Jurkat, Clone E6-1 (cell line): ENCODE measurements around the gene WDR11. TPM values are rescaled to one million over a fixed set of nuclear protein-coding genes. Genes with fewer than 3 reads are reported as not detected.

Source experiments
- DNase-seq: peaks from one replicate; pipeline ENCODE4 v3.0.0-alpha.2; 2011; ENCODE audit warnings: low read depth, low spot score
- H3K4me3 ChIP-seq: 2 replicates; pipeline ENCODE4 v1.5.1; 2011; ENCODE audit warnings: mild to moderate bottlenecking, low read length, control low read depth, moderate library complexity
- polyA plus RNA-seq: library from polyadenylated mRNA; unstranded; fragments of >200 nt; gene quantifications from one replicate; pipeline ENCODE4 v1.2.1, GENCODE V29; 2012; ENCODE audit warnings: missing spikeins; ENCODE audit not compliant: insufficient read length, insufficient read depth

Gene WDR11, protein sequence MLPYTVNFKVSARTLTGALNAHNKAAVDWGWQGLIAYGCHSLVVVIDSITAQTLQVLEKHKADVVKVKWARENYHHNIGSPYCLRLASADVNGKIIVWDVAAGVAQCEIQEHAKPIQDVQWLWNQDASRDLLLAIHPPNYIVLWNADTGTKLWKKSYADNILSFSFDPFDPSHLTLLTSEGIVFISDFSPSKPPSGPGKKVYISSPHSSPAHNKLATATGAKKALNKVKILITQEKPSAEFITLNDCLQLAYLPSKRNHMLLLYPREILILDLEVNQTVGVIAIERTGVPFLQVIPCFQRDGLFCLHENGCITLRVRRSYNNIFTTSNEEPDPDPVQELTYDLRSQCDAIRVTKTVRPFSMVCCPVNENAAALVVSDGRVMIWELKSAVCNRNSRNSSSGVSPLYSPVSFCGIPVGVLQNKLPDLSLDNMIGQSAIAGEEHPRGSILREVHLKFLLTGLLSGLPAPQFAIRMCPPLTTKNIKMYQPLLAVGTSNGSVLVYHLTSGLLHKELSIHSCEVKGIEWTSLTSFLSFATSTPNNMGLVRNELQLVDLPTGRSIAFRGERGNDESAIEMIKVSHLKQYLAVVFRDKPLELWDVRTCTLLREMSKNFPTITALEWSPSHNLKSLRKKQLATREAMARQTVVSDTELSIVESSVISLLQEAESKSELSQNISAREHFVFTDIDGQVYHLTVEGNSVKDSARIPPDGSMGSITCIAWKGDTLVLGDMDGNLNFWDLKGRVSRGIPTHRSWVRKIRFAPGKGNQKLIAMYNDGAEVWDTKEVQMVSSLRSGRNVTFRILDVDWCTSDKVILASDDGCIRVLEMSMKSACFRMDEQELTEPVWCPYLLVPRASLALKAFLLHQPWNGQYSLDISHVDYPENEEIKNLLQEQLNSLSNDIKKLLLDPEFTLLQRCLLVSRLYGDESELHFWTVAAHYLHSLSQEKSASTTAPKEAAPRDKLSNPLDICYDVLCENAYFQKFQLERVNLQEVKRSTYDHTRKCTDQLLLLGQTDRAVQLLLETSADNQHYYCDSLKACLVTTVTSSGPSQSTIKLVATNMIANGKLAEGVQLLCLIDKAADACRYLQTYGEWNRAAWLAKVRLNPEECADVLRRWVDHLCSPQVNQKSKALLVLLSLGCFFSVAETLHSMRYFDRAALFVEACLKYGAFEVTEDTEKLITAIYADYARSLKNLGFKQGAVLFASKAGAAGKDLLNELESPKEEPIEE
- 20.2 TPM for polyA plus RNA-seq

DNA sequence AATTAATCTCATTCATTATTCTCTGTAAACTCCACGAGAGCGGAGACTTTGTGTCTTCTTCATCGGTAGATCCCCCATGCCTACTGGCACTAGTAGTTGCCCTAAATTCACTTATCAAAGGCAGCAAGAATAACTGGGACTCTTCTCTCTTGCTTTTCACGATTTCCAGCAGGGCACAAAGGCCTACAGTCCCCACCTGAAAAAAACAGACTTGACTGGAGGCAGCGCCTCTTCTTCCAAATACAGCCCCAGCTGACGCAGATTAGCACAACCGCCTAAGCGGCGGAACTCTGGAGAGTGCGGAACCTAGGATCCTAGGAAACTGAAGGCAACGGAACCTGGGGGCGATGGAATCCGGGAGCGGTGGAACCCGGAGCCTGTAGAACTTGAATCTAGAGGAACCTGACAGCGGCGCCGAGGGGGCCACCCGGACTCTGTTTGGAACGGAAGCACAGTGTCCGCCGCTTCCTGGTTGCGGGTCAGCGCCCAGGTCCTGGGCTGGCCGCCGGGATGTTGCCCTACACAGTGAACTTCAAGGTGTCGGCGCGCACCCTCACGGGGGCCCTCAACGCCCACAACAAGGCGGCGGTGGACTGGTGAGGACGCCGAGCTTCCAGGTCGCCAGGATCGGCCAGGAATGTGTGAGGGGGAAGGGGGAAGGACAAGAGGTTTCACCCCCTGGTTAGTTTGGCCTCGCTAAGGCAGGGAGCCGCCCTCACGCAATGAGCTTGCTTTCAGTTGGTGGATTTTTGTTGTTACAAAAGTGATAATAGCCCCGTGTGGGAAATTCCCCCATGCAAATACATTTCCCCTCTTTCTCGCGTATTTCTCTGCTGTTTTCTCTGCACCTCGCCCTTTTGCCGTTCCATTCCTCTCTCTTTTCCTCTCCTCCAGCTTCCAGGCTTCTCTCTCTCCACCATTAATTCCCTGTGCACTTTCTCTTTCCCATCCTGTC is at the start of gene WDR11:
Gene WDR11 (plus strand): TSS at position 452 of the 955 bp plus-strand sequence. CDS start 59 bp downstream, at position 511.
- peak; percentile 60 for DNase-seq
- peak within 1 kb of the TSS; percentile 84 for H3K4me3 ChIP-seq

DNA sequence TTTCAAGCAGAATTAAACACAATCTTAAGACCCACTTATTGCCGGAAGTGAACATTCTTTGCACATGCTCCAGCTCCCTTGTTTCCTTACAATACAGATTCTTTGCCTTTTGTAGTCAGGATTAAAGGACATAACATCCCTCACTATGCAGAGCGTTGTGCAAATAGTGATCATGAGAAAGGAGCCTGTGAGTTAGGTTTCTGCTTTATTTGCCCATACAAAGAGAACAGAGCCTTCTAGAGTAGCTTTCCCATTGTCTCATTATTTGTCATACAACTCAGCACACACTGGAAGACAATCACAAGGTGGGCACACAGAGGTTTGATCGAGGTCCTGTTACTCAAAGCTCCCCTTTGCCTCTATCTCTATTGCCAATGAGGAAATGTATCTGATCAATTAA is 48.2 kb upstream of the WDR11 start:
- no peak for DNase-seq
- H3K4me3 ChIP-seq = no peak overlapping the region

DNA sequence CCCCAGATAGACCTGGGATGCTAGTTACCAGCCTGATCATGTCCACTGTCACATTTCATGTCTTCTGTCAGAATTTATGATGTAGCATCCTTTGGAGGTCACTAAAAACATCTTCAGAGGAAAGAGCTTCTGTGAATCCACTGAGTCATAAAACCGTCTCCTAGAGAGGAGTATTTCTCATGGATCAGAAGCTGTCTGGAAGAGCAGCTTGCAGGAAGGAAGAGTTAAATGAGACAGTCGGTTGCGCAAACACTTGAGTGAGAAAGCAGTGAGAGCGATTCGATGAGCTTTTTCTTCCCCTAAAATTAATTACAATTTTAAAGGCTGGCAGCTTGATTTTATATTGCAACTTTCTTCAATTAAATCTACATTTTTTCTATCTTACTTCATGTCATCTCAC is 47.2 kb upstream of the WDR11 start:
- DNase-seq = no peak
- no peak overlapping the region for H3K4me3 ChIP-seq

DNA sequence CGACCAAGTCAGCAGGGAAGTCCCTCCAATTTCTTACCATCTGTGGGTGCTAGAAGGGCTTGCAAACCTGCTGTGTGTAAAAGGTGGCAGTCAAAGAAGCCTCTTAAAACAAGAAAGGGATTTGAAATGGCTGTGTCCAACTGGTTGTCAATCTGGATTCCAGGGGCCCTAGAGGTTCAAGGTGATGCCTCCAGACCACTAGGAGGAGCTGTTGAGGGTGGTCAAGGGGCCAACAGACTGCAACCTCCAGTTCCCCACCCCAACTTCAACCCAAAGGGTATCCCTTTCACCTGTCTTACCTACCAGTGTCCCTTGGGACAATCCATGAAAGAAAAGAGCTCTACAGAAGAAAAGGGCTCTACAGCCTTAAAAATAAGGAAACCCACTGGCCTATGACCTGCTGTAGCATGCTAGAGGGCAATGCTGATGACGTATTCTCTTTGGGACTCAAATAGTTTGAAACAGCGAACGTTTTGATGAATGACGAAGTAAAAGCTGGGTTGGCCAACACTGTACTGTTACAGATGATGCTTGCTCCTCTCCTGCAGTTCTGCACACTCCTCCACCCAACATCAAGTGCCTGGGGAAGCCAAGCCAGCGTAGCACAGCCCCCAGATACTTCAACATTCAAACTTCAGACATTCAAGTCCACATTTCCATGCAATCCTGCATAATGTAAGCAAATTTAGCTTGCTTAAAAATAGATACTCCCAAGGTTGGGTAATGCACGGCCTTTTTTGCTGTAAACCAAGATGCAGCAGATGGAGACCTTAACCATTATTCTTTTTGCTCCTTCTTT is 45.9 kb upstream of the WDR11 start:
- H3K4me3 ChIP-seq = no peak overlapping the region
- DNase-seq = no peak

DNA sequence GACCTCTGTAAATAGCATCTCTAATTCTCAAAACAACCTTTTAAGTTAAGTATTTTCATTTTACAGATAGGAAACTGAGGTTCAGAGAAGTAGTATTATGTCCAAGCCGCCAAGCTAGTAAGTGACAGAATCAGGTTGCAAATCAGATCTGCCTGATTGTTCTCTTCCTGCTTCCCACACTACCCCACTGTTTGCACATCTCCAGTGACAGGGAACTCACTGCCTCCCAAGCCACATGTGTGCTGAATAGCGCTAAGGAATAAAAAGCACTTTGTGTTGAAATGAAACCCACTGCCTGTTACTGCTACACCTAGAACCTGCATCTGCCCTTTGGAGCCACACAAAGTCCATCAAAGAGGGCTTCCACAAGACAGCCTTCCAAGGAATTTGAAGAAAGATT is 45.1 kb upstream of the WDR11 start:
- DNase-seq = no peak
- H3K4me3 ChIP-seq = no peak overlapping the region

DNA sequence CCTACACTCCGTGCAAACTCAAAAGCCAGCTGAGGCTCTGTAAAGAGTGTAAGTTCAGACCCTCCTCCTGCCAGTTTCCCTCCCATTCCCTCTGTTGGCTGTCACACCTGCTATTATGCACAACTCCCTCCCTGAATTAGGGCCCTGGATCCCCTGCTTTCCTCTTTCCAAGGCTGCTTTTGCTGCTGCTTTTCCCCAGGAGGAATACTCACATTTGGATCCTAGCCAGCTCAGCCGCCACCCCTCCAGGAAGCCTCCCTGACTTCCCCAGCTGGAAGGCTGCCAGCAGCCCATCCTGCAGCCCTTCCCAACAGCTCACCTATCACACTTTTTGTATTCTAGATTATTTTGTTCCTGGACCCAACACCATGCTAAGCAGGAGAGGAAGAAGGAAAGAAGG is 40.9 kb upstream of the WDR11 start:
- no peak for DNase-seq

DNA sequence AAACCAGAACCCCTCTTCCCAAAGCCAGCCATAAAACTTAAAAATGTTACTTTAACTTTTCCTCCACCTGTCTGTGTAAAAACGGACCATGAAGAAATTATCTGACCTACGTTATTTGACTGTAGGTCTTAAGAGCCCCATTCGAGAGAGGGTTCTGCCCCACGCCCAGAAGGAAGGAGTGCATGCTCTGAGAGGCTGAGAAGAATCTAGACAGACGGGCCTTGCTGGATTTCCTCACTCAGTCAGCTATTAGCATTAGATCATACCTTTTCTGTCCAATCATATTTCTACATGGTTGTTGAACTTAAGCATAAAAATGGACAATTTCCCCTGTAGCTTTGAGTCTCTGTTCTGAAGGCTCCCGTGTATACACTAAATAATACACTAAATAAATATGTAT is 38.1 kb upstream of the WDR11 start:
- DNase-seq = no peak
- H3K4me3 ChIP-seq = no peak overlapping the region

More for the DNA sequence above, 40.9 kb upstream of the WDR11 start:
- H3K4me3 ChIP-seq = no peak overlapping the region

DNA sequence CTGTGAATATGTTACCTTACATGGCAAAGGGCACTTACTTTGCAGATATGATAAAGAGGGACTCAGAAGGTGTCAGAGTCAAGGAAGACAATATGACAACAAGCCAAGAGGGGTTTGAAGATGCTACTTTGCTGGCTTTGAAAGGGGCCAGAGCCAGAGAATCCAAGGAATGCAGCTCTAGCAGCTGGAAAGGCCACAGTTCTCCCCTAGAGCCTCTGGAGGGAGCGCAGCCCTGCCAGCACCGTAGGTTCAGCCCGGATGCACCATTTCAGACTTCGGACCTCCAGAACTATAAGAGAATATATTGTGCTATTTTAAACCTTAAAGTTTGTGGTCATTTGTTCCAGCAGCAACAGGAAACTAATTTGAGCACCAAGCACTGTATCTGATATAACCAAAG is 32.9 kb upstream of the WDR11 start:
- DNase-seq = no peak
- no peak overlapping the region for H3K4me3 ChIP-seq

DNA sequence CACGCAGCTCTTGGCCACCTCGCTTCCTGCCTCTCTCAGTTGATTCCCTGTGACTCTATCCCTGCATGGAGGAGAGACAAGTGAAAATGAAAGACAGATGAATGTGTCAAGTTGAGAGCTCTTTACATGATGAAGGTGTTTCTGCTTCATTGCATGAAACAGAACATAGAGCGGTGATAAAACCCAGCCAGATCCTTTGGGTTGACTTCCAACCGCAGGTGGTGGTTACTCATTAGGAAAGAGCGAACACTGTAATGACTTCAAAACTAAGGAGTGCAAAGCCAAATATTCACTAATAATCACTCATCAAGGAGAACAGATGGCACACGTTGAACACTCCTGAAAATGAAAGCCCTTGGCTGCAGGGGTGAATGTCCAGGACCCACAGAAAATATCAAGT is 31.8 kb upstream of the WDR11 start:
- DNase-seq = no peak
- H3K4me3 ChIP-seq = no peak overlapping the region

DNA sequence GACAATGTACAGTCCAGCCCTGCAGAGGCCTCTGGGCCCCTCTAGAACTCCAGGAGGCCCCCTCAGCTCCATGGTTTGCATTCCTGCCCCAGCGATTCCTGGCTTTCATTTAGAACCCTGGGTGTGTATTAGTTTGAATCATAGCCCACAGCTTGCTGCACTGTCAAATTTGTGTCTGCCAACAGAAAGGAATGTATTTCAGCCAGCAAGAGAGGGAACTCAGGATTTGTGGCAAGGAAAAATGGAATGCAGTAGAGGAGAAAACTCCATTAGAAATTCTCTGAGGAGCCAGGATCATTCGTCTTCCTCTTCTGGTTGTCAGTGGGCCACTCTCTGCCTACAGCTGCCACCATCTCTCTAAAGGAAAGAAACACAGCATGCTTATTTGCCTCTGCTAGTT is 27.9 kb upstream of the WDR11 start:
- no peak for DNase-seq
- no peak overlapping the region for H3K4me3 ChIP-seq

DNA sequence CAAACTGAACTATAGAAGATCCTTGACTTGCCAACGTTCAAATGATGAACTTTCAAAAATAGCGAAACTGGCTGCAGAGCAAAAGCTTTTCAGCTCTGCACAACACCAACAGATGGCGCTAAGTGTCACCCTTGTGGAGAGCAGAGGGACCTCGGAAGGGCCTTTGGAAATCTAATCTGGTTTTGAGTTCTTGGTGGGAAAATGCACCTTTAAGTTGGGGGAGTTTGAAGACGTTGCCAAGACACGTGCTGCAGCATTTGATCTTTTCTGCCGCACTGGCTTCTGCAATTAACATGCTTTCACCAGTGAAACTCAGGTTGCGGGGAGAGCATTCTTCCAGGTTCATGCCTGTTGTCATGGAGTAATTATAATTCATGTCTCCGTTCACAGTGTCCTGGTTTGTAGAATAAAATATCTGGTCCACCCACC is 26.3 kb upstream of the WDR11 start:
- no peak overlapping the region for H3K4me3 ChIP-seq
- peak; percentile 20 for DNase-seq

DNA sequence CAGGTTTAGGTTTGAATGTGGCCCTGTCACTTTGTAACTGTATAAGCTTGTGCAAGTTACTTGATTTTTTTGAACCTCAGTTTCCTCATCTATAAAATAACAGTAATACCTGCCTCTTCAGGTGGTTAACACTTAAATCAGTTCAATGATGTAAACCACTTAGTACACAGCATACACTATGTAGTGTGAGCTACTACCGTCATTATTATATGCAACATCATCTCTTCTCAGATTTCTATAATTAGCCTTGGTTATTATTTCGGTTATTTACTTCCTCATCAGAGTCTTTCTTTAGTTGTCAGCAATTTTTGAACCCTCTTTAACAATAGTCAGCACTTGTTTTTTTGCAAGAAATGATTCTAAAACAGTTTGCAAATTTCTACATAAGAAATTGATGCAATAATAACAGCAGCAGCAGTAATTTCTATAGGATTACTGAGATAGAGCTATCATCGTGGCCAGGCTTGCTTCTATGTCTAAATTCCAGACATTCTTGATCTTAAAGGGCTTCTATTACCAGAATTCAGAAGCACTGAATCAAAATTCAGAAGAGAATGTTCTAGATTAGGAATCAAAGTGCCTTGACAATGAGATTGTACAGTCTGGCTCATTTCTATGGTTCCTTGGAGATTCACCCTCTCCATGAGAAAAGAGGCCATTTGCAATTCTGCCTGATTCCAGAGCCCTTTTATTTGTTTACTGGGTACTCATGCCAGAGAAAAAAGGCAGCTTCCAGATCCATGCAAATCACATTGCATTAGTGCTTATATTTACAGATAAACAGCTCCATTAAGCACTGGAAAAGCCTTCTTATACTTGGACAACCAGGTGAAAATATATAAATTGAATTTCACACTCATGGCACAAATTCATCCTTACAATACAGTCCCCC is 25.0 kb upstream of the WDR11 start:
- no peak overlapping the region for H3K4me3 ChIP-seq
- DNase-seq = no peak

DNA sequence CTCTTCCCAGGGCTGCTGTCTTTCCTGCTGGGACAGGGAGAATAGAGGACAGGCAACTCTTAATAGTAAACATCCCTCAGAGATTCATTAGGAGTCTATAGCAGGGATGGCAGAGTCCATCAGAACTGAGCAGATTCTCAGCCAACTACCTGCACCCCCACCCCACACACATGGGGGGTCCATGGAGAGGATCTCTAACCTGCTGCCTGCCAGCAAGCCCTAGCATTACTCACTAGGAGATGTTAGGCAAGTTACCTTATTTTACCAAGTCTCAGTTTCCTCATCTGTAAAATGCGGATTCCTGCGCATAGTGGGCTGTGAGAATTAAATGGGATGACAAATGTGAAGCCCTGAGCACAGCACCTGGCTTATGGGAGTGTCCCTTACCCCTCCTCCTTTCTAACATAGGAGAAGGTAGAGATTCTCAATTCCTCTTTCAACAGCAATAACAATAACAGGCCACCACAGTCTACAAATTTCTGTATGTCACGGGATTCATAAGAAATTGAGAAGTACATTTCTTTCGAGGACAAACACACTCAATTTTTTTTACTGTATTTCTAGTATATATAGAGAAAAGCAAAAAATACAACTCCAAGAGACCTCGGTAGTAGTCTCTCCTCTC is 23.8 kb upstream of the WDR11 start:
- DNase-seq = no peak
- no peak overlapping the region for H3K4me3 ChIP-seq

DNA sequence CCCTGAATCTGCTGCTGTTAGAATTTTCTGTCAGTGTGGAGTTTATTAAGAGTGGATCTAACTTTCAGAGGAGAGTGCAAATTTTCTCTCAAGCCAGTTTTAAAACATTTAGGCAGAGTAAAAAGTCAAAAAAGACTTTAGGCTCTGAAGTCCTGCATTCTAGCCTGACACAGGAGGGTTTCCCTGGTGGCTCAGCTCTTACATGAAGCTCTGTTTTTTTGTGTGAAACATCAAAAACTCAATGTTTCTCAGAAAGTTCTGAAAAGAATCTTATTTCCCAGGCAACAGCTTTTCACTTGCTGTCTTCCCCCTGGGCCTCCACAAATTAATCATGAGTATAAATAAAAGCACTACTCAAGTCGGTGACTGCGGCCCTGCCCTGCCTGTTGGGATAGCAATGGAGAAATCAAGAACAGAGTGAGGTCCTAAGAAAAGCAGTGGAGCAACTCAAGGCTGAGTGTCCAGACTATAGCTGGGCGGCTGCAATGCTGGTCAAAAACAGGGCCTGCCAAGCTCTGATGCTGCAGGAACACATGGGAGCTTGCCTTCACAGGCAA is 22.3 kb upstream of the WDR11 start:
- H3K4me3 ChIP-seq = no peak overlapping the region
- DNase-seq = no peak

DNA sequence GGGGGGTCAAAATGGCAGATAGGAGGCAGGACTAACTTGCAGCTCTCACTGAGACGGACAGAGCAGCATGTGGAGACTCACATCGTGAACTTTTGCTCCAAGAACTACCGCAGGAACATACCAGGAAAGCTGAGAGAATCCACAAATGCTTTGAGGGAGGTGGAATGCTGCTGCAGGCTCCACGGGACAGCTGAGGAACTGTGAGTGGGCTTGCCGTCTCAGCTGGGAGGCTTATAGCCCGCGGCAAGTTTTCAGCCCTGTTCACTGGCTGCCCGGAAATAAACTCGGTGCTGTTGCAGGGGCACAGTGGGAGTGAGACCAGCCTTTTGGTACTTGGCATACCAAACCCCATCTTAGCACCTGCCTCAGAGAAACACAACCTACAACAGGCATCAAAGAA is 19.1 kb upstream of the WDR11 start:
- no peak for DNase-seq
- H3K4me3 ChIP-seq = no peak overlapping the region
